ENCODE measurements around the gene PITX3.
"Not testable (repeated sequence)": the region's sequence is repeated elsewhere in the genome, so short reads cannot be mapped to it uniquely, and the experiment has no call there.

Gene PITX3

DNA sequence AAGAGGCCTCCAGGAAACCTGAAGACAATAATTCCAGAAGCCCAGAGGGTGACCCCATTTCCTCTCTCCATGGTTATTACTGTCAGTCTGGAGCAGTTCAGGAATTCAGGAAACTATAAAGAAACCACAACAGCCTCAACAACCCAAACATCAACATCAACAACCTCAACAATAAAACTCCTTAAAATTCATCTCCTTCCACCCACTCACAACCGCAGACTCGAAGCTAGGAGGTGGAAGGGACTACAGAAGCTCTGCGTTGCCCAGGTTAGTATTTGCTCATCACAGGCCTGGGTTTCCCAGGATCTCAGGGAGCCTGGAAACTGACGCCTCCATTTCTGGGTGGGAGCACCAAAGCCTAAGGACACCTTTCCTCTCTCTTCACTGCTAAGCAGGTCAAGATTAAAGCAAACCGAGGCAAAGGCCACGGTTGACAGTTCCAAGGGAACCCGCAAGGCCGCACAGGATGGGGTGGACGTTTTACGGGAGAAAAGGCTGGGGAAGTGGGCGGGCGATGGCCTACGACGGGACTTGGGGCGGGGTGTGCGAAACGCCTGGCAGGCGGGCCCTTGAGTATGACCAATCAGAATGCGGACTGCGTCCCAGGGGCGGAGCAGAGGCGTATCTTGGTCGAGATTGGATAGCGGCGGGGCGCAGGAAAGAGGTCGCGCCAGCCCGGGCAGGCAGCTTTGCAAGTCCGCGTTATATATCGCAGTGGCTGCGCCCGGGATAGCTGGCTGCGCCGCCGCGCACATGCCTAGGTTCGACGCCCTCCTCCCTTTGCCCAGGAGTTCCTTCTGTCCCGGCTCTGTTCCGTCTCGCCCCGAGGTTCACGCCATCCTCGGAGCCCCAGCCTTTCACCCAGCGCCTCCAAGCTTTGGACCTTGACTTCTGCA, 15.4 kb downstream of the PITX3 start, which contains the start of gene ELOVL3:
Gene ELOVL3, plus strand, starts transcription at position 654 of the 896 bp plus-strand sequence. CDS start 250 bp downstream, outside the sequence.
- peak; percentile 89 for DNase-seq

DNA sequence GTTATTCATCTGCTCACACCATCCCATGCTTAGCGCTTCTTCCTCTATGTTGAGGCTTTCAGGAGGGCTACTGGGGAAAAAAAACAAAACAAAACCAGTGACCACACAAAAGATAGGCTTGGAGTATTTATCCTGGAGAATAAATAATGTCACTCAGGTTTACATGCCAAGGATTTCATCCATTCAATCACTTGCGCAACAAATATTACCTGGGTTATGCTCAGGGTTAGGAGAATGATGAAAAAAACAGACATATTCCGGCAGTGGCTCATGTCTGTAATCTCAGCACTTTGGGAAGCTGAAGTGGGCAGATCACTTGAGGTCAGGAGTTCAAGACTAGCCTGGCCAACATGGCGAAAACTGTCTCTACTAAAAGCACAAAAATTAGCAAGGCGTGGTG, 18.5 kb downstream of the PITX3 start:
- DNase-seq: no peak

DNA sequence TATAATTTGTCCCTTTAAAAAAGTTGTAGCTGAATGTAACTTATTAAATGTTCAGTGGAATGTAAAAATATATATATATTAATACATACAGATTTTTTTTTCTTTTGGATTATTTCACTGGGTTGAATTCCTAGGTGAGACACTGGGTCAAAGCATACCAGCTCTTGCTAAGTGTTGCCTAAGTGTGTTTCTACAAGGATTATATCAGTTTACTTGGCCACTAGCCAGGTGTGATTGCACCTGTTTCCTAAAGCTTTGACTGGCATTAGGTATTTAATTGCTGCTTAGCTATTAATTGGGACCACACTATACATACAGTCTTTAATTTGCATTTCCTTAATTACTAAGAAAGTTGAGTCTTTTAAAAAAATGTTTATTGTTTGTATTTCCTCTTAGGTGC, 20.7 kb downstream of the PITX3 start:
- DNase-seq: no peak

DNA sequence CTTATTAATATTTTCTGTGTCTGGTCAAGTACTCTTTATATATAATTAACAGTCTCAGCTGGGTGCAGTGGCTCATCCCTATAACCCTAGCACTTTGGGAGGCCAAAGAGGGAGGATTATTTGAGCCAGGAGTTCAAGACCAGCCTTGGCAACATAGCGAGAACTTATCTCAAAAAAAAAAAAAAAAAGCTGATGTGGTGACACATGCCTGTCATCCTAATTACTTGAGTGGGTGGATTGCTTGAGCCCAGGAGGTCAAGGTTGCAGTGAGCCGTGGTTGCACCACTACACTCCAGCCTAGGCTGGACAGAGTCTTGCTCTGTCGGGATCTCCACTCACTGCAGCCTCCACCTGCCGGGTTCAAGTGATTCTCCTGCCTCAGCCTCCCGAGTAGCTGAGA, 21.9 kb downstream of the PITX3 start:
- DNase-seq: no peak

DNA sequence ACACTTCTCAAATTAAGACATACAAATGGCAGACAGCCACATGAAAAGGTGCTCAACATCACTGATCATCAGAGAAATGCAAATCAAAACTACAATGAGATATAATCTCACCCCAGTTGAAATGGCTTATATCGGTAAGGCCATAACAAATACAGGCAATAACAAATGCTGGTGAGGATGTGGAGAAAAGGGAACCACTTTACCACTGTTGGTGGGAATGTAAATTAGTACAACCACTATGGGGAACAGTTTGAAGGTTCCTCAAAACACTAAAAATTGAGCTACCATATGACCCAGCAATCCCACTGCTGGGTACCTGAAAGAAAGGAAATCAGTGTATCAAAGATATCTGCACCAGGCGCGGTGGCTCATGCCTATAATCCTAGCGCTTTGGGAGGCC, 27.7 kb downstream of the PITX3 start:
- DNase-seq: not testable (repeated sequence)

DNA sequence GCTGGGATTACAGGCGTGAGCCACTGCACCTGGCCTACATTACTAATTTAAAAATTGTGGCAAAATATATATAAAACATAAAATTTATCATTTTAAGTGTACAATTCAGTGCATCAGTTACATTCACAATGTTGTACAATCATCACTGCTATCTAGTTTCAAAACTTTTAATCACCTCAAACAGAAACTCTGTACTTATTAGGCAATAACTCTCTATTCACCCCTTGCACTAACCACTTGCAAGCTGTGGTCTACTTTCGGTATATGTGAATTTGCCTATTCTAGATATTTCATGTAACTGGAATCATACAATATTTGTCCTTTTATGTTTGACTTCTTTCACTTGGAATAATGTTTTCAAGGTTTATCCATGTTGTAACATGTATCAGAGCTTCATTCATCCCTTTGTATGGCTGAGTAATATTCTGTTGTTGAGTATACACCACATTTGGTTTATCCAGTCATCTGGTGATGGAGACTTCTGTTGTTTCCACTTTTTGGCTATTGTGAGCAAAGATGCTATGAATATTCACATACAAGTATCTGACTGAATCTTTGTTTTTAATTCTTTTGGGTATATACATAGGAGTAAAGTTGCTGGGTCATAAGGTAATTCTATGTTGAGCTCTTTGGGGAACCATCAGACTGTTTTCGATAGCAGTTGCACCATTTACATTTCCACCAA, 29.6 kb downstream of the PITX3 start:
- DNase-seq: no peak

DNA sequence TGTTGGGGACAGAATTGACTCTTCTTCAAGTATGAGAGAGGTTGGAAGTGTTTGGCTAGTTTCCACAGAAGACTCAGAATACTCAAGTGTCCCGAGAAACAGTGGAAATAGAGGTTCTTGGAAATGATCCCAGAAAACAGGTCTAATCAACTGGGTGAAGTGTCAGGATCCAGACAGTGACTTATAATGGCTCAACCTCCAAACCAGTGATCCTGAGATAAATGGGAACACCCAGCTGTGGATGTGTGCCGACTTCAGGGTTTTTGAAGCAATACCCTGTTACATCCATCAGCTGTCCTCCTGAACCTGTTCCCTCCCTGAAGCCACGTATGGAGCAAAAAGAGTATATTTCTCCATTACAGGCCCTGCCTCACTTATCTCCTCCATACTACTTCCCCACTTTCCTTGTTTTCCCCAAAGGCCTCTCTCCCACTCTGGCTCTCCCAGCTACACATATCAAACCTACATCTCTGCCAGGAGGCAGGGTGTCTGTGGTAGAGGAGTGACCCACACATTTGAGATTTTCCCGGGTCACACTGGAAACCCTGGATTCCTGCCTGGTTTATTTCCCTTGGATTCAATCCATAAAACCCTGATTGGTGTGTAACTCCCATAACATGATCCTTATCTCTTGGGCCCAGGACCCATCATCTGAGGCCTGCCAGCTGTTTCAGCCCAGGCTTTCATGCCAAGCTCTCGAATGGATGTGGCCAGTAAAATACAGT, 32.8 kb downstream of the PITX3 start:
- no peak for DNase-seq

DNA sequence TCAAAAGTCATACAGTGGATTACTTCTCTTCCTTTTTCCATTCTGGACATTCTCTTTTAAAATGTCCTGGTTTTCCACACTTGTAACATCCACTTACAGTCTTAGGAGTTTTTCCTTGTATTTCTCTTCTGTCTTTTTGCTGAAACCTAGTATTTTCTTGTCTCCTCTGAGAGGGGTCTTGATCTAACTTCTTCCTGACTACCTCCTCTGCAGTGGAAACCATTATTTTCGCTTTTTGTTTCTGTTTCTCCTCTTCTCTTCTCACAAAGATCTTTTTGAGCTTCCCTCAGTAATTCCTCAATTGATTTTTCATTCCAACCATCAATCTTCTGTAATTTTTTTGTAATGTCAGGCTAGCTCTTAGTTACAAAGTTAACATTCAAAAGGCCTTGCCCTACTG, 38.9 kb downstream of the PITX3 start:
- DNase-seq: no peak

DNA sequence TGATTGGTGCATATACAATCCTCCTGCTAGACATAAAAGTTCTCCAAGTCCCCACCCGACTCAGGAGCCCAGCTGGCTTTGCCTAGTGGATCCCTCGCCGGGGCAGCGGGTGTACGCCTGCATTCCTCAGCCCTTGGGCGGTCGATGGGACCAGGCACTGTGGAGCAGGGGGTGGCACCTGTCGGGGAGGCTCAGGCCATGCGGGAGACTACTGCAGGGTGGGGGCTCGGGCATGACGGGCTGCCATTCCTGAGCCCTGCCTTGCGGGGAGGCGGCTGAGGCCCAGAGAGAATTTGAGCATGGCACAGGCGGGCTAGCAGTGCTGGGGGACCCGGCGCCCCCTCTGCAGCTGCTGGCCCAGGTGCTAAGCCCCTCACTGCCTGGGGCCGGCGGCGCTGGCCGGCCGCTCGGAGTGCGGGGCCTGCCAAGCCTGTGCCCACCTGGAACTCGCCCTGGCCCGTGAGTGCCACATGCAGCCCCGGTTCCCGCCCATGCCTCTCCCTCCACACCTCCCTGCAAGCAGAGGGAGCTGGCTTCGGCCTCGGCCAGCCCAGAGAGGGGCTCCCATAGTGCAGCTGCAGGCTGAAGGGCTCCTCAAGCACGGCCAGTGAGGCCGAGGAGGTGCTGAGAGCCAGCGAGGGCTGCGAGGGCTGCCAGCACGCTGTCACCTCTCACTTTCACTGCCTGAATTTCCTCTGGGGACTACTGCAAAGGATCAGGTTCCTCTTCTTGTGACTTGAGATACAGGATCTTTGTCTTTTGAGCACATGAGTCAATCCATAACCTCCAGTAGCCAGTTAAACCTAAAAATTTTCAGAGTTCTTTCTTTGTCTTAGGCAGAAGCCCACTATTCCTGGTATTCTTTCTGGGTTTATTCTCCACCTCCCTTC, 40.3 kb downstream of the PITX3 start:
- no peak for DNase-seq

DNA sequence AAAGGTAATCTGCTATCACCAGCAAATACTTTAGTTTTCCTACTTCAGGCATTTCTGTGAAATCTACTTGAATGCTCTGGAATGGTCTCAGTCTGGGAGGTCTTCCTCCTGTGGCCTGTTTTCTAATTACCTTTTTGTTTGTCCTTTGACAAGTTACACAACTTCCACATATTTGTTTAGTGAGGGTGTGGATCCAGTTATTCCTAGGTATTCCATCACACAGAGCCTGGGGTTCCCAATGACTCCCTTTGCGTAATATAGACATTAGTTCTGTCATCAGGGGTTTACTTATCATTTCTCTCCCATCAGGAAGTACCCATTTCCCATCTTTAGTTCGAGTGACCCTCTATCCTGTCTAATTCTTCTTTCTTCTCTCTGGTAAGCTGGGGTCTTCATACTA, 43.3 kb downstream of the PITX3 start:
- DNase-seq: no peak

DNA sequence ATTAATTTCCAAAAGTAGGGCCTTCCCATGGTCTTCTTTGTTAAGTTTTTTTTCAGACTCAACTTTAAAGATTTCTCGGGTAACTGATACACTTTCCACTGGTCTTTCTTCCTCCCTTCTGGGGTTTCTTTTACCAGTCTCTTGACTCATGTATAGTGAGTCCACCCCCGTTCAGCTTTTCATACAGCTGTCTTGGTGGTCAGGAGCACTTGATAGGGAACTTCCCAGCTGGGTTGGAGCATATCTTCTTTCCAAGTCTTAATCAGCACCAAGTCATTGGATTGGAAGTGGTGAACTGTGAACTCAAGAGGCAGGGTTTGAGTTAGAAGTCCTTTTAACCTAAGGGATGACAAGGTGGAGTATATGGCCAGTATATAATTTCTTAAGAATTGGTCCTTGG, 44.4 kb downstream of the PITX3 start:
- no peak for DNase-seq

DNA sequence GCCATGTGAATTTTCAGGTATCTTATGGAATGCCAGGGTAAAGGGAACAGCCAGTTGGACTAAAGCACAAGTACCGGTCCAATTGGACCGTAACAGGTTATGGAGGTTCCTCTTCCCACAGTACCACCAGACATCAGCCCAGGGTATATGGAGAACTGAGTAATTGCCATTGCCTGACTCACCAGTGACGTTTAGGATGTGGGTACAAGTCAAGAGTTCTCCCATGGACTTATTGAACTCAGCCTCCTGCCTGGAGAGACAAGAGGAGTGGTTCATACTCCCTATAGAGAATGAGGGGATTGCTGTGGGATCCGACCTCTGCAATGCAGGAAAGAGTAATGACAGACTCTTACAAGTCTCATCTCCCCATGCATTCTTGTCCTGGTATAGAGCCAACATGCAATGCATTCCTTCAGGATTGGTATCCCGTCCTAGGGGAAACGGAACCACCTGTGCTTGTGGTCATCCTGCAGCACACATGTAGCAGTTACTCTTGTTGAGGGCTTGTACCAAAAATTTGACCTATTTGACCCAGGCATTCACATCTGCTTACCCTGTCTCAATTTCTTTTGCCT, 45.9 kb downstream of the PITX3 start:
- DNase-seq: no peak

DNA sequence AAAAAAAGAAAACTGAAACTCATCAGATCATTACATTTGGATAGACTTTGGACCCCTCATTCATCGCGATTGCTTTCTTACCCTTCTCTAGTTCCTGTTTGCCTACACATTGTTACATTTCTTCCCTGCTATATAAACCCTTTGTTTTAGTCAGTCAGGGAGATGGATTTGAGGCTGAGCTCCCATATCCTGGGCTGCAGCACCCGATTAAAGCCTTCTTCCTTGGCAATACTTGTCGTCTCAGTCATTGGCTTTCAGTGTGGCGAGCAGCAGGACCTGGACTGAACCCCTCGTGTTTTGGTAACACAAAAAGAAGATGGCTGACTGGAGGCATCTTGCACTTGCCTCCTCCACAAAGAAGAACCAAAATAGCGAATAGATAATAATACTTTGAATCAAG, 49.4 kb downstream of the PITX3 start:
- DNase-seq: no peak

DNA sequence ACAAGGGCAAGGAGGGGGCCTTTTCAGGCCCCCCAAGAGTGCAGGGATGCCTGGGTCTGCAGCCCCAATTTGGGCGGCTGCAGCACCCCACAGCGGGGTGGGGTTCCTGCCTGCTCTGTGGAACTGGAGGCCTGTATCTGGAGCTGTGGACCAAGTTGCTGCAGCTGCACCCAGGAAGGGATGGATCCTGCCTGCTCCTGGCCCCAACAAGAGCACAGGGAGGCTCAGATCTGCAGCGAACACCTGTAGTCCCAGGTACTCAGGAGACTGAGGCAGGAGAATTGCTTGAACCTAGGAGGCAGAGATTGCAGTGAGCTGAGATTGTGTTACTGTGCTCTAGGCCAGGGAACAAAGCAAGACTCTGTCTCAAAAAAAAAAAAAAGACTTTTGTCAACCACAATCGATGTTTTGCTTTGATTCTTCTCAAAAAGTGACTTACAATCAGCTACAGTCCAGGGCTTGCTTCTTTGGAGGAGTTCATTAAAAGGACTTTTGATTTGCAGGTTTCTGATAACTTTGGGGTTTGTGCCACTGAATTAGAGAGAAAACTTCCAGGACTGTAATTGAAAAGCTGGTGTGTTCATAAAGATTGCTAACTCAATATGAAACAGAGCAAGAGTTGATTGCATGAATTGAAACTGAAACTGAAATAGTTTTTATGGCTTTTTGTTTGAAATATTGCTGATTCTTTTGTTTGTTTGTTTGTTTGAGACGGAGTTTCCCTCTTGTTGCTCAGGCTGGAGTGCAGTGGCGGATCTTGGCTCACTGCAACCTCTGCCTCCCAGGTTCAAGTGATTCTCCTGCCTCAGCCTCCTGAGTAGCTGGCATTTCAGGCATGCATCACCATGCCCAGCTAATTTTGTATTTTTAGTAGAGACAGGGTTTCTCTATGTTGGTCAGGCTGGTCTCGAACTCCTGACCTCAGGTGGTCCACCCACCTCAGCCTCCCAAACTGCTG, 52.1 kb downstream of the PITX3 start:
- peak; percentile 25 for DNase-seq

DNA sequence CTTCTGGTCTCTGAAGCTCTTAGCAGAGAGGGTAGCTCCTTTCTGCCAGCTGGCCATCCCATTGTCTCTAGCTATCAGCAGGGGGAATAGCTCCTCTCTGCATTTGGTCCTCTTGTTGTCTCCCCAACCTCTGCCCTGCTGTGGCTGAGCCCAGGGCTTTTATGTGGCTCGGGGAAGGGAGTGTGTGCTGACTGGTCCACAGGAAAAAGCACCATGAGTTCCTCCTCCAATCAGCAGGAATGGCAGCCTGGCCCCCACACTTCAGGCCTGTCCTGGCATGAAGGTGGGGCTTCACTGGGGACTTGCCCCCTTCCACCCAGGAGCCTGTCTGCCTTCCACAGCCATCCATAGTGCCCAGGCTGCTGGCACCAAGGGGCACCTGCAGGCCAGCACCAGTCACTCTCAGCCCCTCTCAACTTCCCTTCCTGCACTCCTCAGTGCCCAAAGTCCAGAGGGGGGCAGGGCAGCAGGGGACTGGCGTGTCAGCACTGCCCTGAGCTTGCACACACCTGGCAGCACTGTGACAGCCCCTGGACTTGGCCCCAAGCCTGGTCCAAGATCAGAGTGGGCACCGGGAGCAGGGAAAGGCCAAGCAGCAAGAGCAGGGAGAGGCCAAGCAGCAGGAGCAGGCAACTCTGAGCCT, 52.9 kb downstream of the PITX3 start:
- no peak for DNase-seq

DNA sequence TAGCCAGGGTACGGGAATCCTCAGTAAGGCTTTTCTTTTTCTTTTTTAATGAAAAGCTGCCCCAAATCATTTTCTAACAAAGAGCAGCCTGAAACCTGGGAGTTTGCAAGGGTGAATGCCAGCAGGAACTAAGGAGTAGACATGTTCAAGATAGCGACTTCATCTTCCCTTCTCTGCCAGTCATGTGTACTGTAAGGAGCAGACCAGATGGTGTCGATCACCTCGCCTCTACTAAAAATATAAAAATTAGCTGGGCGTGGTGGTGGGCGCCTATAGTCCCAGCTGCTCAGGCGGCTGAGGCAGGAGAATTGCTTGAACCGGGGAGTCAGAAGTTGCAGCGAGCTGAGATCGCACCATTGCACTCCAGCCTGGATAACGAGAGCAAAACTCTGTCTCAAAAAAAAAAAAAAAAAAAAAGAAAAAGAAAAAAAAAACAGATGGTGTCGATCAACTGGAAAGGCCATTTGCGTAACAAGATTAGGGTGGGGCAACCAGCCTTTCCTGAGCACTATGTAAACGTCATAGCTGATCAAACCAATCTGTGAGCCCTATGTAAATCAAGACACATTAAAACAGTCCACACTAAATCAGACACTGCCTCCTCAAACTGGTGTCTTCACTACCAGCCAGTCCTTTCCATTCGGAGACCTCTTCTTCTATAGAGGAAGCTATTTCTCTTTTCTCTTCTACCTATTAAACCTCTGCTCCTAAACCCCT, 55.3 kb downstream of the PITX3 start:
- DNase-seq: no peak

DNA sequence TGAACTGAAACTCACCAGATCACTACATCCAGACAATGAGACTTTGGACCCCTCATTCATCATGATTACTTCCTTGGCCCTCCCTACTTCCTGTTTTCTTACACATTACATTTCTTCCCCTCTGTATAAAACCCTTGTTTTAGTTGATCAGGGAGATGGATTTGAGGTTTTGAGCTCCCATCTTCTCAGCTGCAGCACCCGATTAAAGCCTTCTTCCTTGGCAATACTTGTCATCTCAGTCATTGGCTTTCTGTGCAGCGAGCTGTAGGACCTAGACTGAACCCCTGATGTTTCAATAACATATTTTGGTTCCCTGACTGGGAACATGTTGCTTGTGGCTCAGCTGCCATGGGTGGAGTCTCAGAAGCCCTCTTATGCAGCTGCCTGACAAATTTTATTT, 56.0 kb downstream of the PITX3 start:
- DNase-seq: no peak

DNA sequence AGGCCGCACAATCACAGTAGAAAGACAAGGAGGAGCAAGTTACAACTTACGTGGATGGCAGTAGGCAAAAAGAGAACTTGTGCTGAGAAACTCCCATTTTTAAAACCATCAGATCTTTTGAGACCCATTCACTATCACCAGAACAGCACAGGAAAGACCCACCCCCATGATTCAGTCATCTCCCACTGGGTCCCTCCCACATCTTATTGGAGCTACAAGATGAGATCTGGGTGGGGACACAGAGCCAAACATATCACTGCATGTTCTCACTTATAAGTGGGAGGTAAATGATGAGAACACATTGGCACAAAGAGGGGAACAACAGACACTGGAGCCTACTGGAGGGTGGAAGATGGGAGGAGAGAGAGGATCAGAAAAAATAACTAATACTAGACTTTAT, 56.7 kb downstream of the PITX3 start:
- no peak for DNase-seq
